ENCODE measurements around the gene MRPL48.
A peak's percentile ranks its signal among the peaks of the same experiment; 100 is the strongest.
"Not testable (repeated sequence)": the region's sequence is repeated elsewhere in the genome, so short reads cannot be mapped to it uniquely, and the experiment has no call there.

MRPL48 gene
- total RNA-seq: 21.9 to 30.3 reads per million in 2 experiments

DNA sequence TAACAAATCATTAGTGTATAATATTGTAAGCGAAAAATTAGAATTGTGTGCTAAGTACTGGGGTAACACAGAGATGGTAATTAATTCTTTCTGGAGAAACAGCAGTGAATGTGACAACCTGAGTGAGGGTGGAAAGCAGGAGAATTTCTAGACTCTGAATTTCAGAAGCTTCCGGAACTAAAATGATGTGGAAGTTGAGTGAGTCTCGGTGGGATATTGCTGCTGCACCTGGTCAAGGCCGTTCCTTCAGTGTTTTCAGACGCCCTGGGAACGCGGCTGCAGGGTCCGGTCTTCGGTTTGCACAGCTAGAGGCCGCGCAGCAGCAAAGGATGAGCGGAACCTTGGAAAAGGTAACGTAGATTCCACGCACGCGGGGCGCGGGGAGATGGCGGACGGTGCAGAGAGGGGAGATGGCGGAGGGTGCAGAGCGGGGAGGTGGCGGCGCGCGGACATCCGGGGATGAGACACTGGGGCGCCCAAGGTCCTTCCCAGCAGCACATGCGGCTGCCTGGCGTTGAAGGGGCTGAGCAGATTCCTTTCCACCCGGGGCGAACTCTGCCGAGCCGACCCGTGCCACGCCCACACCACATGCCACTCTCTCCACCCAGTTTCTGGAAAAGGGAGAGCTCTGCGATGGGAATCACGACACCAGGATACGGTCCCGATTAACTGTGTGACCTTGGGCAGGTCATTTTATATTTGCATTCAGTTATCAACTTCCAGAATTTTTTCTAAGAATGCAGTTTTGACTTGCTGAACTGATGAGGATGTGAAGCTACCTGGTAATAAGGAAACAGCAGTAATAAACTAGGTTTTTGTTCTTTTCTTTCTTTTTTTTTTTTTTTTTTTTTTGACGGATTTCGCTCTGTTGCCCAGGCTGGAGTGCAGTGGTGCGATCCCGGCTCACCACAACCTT is at the start of gene MRPL48:
Gene MRPL48 (plus strand): TSS at position 232 of the 916 bp plus-strand sequence. CDS start 98 bp downstream, at position 330.
- DNase-seq (ENCODE audit: low read depth): peak; percentile 73

DNA sequence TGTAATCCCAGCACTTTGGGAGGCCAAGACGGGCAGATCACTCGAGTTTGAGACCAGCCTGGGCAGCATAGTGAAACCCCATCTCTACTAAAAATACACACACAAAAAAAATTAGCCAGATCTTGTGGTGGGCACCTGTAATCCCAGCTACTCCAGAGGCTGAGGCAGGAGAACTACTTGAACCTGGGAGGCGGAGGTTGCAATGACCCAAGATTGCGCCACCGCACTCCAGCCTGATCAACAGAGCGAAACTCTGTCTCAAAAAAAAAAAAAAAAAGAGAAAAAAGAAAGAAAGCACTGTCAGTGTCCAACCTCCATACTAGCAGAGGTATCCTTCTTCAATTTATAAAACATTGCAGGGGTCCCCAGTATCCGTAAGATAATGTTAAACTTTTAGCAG is 44.6 kb upstream of the MRPL48 start:
- DNase-seq (ENCODE audit: low read depth): no peak

DNA sequence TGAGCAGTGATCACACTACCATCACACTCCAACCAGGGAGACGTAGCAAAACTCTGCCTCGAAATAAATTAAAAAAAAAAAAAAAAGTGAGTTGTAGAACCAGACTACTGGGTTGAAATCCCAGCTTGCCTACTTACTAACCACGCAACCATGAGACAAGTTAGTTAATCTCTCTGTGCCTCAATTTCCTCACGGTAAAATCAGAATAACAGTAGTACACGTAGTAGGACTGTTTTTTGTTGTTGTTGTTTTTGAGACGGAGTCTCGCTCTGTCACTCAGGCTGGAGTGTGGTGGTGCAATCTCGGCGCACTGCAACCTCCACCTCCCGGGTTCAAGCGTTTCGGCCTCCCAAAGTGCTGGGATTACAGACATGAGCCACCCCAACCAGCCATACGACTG is 41.0 kb upstream of the MRPL48 start:
- no peak for DNase-seq (ENCODE audit: low read depth)

DNA sequence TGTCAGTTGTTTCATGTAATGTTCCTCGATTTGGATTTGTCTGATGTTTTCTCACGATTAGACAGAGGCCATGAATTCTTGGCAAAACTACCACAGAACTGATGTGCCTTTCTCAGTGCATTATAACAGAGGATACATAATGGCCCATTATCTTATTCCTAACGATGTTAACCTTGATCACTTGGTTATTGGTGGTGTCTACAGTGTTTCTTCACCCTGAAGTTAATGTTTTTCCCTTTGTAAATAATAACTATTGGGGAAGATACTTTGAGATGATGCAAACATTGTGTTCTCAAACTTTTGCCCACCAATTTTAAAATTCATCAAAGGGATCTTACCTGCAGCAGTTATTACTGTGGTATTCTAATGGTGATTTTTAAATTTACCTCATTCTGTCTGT is 39.9 kb upstream of the MRPL48 start:
- DNase-seq (ENCODE audit: low read depth): no peak

DNA sequence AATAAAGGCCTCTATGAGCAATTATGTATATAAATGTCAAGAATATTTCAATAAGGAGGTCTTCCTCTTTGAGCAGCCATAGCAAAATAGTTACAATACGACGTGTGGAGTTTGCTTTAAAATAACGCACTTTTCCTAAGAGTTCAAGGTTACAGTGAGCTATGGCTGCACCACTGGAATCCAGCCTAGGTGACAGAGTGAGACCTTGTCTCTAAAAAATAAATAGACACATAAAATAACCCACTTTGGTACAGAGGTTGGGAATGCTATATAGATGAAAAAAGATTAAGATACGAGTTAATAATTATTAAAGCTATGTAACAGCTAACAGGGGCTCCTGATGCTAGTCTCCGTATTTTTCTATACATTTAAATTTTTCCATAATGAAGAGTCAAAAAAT is 39.4 kb upstream of the MRPL48 start:
- DNase-seq (ENCODE audit: low read depth): no peak

DNA sequence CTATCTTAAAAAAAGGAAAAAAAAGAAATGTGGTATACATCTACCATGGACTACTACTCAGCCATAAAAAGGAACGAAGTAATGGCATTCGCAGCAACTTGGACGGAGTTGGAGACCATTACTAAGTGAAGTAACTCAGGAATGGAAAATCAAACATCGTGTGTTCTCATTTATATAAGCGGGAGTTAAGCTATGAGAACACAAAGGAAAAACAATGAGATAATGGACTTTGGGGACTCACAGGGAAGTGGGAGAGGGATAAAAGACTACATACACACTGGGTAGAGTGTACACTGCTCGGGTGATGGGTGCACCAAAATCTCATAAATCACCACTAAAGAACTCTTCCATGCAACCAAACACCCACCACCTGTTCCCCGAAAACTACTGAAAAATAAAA is 38.6 kb upstream of the MRPL48 start:
- no peak for DNase-seq (ENCODE audit: low read depth)

DNA sequence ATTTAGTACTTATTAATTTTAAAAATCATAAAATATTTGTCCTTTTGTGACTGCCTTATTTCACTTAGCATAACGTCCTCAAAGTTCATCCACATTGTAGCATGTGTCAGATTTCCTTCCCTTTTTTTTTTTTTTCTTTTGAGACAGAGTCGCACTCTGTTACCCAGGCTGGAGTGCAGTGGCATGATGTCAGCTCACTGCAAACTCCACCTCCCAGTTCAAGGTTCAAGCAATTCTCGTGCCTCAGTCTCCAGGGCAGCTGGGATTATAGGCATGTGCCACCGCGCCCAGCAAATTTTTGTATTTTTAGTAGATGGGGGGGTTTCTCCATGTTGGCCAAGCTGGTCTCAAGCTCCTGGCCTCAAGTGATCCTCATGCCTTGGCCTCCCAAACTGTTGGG is 37.4 kb upstream of the MRPL48 start:
- no peak for DNase-seq (ENCODE audit: low read depth)

DNA sequence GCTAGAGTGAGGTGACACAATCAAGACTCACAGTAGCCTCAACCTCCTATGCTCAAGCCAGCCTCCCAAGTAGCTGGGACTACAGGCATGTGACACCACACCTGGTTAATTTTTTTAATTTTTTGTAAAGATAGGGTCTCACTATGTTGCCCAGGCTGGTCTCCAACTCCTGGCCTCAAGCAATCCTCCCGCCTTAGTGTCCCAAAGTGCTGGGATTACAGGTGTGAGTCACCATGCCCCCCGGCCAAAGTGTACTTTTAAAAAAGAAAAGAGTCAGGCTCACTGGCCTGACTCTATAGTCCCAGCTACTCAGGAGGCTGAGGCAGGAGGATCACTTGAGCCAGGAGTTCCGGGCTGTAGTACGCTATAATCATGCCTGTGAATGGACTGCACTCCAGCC is 36.8 kb upstream of the MRPL48 start:
- not testable (repeated sequence) for DNase-seq (ENCODE audit: low read depth)

DNA sequence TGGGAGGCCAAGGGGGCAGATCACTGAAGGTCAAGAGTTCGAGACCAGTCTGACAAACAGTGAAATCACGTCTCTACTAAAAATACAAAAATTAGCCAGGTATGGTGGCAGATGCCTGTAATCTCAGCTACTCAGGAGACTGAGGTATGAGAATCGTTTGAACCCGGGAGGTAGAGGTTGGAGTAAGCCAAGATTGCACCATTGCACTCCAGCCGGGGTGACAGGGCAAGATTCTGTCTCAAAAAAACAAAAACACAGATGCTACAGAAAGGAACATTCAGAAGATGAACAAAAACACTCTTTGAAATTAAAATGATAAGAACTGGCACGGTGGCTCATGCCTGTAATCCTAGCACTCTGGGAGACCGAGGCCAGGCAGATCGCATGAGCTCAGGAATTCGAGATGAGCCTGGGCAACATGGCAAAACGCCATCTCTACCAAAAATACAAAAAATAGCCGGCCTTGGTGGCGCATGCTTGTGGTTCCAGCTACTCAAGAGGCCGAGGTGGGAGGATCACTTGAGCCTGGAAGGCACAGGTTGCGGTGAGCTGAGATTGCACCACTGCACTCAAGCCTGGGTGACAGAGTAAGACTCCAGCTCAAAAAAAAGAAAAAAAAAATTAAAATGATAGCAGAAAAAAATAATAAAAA is 35.3 kb upstream of the MRPL48 start:
- no peak for DNase-seq (ENCODE audit: low read depth)

DNA sequence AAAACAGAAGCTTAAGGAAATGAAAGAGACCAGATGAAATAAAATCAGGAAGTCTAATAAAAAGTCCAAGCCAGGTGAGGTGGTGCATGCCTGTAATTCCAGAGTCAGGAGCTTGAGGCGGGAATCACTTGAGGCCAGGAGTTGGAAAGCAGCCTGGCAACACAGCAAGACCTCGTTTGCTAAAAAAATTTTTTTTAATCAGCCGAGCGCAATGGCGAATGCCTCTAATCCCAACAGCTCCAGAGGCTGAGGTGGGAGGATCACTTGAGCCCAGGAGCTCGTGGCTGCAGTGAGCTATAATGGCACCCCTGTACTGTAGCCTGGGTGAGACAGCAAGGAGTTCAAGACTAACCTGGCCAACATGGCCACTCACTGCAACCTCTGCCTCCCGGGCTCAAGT is 34.8 kb upstream of the MRPL48 start:
- no peak for DNase-seq (ENCODE audit: low read depth)

DNA sequence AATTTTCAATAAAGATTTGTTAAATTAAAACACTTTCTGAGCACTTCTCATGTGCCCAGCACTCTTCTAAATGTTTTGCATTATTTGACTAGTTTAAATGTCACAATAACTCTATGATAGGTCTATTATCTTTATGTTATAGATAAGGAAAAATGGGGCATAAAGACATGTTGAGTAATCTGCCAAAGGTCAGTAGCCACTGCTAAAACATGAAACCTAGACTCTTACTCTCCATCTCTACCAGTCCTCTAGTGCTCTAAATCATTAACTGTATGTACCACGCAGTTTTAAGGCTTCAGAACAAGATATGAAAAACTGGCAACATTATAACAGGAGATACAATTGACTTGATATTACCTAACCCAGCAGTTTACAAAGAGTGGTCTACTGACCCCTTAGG is 33.7 kb upstream of the MRPL48 start:
- no peak for DNase-seq (ENCODE audit: low read depth)

DNA sequence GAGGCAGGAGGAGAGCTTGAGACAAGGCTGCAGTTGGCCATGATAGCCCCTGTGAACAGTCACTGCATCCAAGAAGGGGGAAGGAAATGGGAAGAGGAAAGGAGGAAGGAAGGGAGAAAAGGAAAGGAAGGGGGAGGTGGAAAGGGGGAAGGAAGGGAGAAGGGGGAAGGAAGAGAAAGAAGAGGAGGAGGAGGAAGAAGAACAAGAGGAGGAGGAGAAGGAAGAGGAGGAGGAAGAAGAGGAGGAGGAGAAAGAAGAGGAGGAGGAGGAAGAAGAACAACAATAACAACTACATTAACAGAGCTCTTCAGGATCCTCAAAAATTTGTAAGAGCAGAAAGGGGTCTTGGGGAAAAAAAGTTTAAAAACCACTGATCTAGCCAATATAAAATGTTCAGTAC is 32.0 kb upstream of the MRPL48 start:
- DNase-seq (ENCODE audit: low read depth): no peak

DNA sequence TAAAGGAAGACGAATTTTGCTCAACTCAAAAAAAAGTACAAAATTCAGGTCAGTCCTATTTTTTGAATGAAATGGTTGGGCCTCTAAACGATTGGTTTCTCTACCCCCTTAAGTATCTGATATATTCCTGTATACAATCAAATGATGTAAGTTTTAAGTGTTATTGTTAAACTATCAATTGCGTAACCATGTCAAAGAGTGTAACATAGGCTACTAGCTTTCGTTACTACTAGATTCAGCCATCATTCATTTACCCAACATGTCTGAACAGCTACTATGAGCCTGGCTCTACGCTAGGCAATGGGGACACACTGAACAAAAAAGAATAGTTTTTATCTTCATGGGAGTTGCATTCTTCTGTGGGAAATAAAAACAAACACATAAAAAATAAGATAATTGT is 30.1 kb upstream of the MRPL48 start:
- no peak for DNase-seq (ENCODE audit: low read depth)

DNA sequence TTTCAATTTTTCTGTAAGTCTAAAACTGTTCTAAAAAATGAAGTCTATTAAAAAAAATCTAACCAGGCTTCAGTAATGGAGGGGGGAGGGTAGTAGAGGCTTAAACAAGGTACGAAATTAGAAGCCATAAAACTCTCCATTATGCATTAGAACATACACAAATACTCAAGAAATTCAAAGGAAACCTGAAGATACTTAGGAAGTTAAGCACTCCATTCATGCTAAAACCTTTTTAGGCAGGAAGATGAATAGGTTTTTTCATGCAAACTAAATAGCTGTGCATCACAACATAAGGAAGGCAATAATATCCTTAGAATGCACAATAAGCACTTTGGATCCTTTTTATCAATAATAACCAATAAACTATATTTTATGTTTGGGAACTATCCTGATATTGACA is 29.2 kb upstream of the MRPL48 start:
- DNase-seq (ENCODE audit: low read depth): no peak

DNA sequence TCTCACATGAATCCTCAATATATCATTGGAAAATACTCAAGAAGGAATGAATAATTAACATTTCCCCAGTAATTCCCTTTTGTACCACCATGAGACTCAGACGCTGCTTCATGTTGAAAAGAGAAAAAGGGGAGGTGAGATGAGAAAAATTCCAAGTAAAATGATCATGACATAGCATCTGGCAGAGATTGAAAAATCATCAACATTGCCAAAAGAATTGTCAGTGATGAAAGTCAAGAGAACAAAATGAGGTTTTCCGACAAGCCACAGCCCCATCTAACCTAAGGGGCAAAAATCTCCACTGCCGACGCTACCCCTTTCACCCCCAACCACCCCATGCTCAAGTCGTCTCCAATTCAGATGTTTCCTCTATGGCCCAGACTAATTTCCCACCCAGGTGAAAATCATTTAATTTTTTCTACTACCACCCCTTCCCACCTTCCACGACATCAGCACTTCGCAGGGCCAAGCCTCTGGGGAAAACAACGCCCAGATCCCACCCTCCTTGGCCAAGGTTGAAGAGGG is 28.0 kb upstream of the MRPL48 start:
- DNase-seq (ENCODE audit: low read depth): no peak

DNA sequence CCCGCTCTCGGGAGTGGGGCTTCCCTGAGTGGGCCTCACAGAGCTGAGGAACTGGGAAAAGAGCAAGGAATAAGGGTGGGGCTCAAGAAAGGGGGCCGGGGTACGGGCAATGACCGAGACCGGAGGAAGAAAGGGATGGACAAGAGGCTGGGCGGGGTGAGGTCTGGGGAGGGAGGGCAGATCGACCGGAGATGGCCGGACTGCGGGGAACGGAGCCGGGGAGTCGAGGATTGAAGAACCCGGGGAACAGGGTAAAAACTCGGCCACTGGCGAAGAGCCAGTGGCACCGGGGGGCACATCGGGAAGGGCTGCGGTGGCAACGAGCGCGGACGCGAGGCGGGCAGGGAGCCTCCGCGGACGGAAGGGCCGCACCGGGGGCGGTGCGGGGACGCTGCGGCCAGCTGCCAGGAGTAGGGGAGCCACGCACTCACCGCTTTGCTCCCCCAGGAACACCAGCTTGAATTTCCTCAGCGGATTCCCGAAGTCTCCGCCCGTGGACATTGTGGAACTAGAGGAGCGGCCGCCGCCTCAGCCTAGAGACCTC is 27.5 kb upstream of the MRPL48 start:
- DNase-seq (ENCODE audit: low read depth): no peak

DNA sequence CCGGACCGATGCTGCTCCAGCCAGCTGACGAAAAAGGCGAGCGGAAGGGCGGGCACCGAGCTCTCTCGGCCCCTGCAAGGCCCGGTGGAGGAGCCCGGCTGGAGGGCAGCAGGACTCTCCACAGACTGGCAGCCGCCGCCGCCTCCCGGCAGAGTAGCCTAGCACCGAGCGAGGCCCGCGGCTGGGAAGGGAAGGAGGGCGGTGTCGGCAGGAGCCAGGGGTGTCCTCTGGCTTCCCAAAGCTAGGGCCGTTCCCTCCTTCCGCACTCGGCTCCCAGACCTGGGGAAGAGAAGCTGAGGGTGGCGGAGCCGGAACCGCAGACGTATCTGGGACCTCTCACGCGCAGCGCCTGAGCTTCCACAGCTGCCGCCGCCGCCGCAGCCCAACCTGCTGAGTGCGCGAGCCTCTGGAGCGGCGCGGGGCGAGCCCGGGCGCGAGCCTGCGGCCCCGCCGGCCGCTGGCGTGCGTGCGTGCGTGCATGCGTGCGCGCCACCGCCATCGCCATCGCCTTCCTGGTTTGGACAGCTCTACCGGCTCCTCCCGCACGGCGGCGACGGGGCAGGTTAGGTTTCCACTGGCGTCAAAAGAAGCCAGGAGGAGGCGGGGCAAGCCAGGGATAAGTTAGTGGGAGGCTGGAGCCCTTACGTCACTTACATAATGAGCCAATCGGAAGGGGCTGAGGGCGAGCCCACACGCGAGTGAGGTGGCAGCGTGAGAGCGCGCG is 26.8 kb upstream of the MRPL48 start, which contains the start of gene RAB6A:
Gene RAB6A (minus strand): TSS at position 396 of the 724 bp plus-strand sequence. CDS start 439 bp downstream, outside the sequence.
- peak; percentile 100 for DNase-seq (ENCODE audit: low read depth)

DNA sequence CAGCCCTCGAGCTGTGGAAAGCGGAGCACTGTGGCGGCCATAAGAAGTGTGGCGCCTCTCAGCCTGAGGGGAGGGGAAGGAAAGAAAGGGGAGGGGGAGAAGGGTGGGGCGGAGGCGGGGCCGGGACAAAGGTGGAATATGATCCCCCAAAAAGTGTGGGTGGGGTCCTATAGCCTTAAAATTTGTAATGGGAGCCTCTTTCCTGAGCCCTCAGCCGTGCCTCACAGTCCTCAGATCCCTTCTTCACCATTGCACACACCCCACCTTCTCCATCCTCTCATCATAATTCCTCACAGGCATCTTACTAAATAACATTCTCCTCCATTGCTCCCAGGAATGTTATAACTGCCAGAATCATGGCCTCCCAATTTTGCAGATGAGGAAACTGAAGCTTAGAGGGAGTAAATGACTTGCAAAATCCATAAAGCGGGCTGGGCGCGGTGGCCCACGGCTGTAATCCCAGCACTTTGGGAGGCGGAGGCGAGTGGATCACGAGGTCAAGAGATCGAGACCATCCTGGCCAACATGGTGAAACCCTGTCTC is 26.2 kb upstream of the MRPL48 start:
- no peak for DNase-seq (ENCODE audit: low read depth)

DNA sequence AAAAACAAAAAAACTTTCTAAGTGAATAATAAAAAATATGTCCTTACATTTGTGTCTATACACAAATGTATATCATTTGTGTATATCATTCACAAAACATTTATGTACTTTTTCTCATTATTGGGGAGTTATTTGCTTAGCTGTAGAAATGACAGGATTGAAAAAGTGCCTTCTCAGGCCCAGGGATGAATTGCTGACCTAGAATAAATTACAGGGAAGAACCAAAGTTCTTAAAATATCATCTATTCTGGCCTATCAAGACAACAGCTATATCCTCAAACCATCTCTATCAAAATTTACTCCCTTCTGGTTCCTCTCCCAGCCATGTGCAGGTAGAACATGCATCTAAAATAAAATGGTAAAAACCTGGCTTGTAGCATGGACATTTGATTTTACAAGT is 24.9 kb upstream of the MRPL48 start:
- DNase-seq (ENCODE audit: low read depth): no peak

DNA sequence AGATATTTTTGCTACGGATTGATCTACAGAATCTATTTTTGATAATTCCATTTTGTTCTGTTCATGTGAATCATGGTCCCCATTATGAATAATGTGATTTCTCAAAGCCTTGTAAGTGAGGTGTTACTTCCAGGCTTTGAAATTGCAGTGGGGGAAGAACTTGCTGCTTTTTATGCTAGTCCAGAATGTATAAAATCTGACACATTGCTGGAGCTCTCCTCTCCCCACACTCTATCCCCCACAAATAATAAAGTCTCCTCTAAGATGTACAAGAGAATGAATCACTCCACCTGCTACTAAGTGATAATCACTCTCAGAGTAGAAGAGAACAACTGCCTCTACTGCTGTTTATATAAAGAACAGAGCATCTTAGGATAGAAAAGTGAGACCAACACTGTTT is 20.9 kb upstream of the MRPL48 start:
- no peak for DNase-seq (ENCODE audit: low read depth)

DNA sequence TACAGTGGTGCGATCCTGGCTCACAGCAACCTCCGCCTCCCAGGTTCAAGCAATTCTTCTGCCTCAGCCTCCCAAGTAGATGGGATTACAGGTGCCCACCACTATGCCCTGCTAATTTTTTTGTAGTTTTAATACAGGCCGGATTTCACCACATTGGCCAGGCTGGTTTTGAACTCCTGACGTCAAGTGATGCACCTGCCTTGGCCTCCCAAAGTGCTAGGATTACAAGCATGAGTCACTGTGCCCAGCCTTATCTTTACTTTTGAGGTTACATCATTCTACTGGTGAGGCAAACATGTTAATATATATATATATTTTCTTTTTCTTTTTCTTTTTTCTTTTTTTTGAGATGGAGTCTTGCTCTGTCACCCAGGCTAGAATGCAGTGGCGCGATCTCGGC is 16.9 kb upstream of the MRPL48 start:
- not testable (repeated sequence) for DNase-seq (ENCODE audit: low read depth)

Data from T follicular helper cell (primary cell).